CD4-positive, alpha-beta memory T cell (primary cell): ENCODE data around the gene FCN1. TPM values are rescaled to one million over a fixed set of nuclear protein-coding genes. Genes with fewer than 3 reads are reported as not detected.

Experiments
- CTCF ChIA-PET: fragments of 350-600 bp; sonication (Branson Sonifier 250); formaldehyde crosslinking; loops from one replicate; lab custom pipeline; 2021; ENCODE audit warnings: inconsistent platforms; ENCODE audit not compliant: partially characterized antibody; lab: Charles Lee
- POLR2A ChIA-PET: fragments of 350-600 bp; sonication (Branson Sonifier 250); formaldehyde crosslinking; loops from one replicate; lab custom pipeline; 2021; ENCODE audit not compliant: partially characterized antibody; lab: Charles Lee
- DNase-seq, 5 donors: peaks; one replicate each; pipeline versions ENCODE4 v3.0.0 to v3.0.0-alpha.2; 2020 to 2022; ENCODE audit warnings: mixed read lengths in 1 of 5
- H3K27ac ChIP-seq: one replicate; pipeline ENCODE4 v1.7.0; 2013; ENCODE audit warnings: low read depth, low read length
- H3K27me3 ChIP-seq: 2 replicates; pipeline ENCODE4 v1.7.0; 2013; ENCODE audit warnings: mild to moderate bottlenecking, low read length, moderate library complexity; ENCODE audit not compliant: insufficient read depth
- H3K36me3 ChIP-seq: 2 replicates; pipeline ENCODE4 v1.7.0; 2013; ENCODE audit warnings: mild to moderate bottlenecking, low read length, moderate library complexity; ENCODE audit not compliant: insufficient read depth
- H3K4me1 ChIP-seq: 2 replicates; pipeline ENCODE4 v1.7.0; 2013; ENCODE audit warnings: mild to moderate bottlenecking, low read length, moderate library complexity; ENCODE audit not compliant: insufficient read depth
- H3K4me3 ChIP-seq, 2 donors: one replicate each; pipeline ENCODE4 v1.7.0; 2013; ENCODE audit warnings: low read length in 2 of 2, mild to moderate bottlenecking in 1 of 2
- H3K9me3 ChIP-seq, 2 donors: one replicate each; pipeline ENCODE4 v1.7.0; 2013; ENCODE audit warnings: low read length in 2 of 2, control low read depth in 1 of 2; ENCODE audit not compliant: control insufficient read depth in 1 of 2
- H3K27ac Mint-ChIP-seq, 7 donors: one replicate each; pipeline ENCODE4 v1.8.0; 2020 to 2021; ENCODE audit warnings: mixed read lengths in 7 of 7, mild to moderate bottlenecking in 6 of 7, inconsistent platforms in 3 of 7, moderate library complexity in 3 of 7
- H3K27me3 Mint-ChIP-seq, 2 donors: one replicate each; pipeline ENCODE4 v1.8.0; 2020 to 2021; ENCODE audit warnings: mixed read lengths in 2 of 2
- H3K36me3 Mint-ChIP-seq, 2 donors: one replicate each; pipeline ENCODE4 v1.8.0; 2020 to 2021; ENCODE audit warnings: mixed read lengths in 2 of 2, inconsistent platforms in 1 of 2, mild to moderate bottlenecking in 1 of 2
- H3K4me1 Mint-ChIP-seq, 4 donors: one replicate each; pipeline ENCODE4 v1.8.0; 2020 to 2021; ENCODE audit warnings: mixed read lengths in 4 of 4, mild to moderate bottlenecking in 1 of 4
- H3K4me3 Mint-ChIP-seq, 8 donors: one replicate each; pipeline ENCODE4 v1.8.0; 2020 to 2021; ENCODE audit warnings: mixed read lengths in 8 of 8, mild to moderate bottlenecking in 7 of 8, moderate library complexity in 6 of 8, inconsistent platforms in 3 of 8
- H3K9me3 Mint-ChIP-seq, 8 donors: one replicate each; pipeline ENCODE4 v1.8.0; 2020 to 2021; ENCODE audit warnings: mixed read lengths in 8 of 8, mild to moderate bottlenecking in 5 of 8, inconsistent platforms in 3 of 8, moderate library complexity in 1 of 8
- intact Hi-C: fragments of 100-400 bp; cut with micrococcal nuclease; formaldehyde crosslinking; loops from one replicate; pipeline ENCODE4 v1.15.1; 2023
- polyA plus RNA-seq, 2 donors: library from polyadenylated mRNA; unstranded; fragments of 300-500 nt; fragmentation: Illumina TruSeq; gene quantifications; one replicate each; pipeline ENCODE4 v1.2.3, GENCODE V29; 2021
- total RNA-seq, 2 experiments: library from RNA; stranded (reverse); gene quantifications; one replicate each; pipeline ENCODE4 v1.2.3, GENCODE V29; 2021

FCN1 gene
- total and polyA plus RNA-seq, 4 experiments from 2014 or later, result 0.48 to 4.6 (median 2.5) TPM

DNA sequence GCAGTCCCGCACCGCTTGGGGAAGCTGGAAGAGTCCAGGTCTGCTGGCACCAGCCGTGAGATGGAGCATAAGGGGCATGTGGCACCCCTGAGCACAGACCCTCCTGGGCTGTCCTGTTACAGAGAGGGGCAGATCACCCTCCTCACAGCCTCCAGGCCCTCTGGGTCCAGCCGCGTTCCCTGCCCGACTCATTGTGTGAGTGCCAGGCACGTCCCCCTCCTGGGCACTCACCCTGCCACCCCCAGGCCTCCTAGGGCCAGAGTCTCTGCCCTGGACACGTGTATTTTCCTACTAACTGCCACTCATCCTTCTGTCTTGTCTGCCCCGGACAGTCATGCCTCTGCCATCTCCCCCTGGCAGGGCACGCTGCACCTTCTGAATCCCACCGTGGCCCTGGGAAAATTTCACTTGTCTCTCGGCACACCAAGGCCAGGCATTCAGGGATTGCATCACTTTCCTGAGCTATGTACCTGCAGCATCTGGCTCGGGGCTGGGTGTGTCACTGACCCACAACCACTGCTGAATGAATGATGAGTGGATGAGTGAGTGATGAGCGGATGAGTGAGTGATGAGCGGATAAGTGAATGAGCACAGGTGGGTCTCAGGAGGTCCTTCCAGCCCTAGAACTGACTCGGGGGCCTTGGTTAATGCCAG, 21.5 kb upstream of the FCN1 start:
- CTCF ChIA-PET, result no interaction called here
- no peak overlapping the region for H3K27ac ChIP-seq
- no peaks in the 10 kb centered on the region for H3K4me1 ChIP-seq
- H3K27me3 ChIP-seq, result no peaks in the 10 kb centered on the region
- POLR2A ChIA-PET, result no interaction called here
- no peaks in the 10 kb centered on the region for H3K36me3 ChIP-seq
- no peaks in the 10 kb centered on the region for H3K9me3 ChIP-seq
- Mint-ChIP-seq H3K9me3 (no peaks in the 10 kb centered on the region), H3K36me3 (no peaks in the 10 kb centered on the region), H3K4me1 (no peaks in the 10 kb centered on the region), H3K27ac (no peak overlapping the region), H3K27me3 (peaks cover 3 to 7% of the 10 kb centered on the region in 2 donors), H3K4me3 (no peak overlapping the region)
- no peak overlapping the region for H3K4me3 ChIP-seq
- no peak for DNase-seq
- intact Hi-C loops, result no loop called here

DNA sequence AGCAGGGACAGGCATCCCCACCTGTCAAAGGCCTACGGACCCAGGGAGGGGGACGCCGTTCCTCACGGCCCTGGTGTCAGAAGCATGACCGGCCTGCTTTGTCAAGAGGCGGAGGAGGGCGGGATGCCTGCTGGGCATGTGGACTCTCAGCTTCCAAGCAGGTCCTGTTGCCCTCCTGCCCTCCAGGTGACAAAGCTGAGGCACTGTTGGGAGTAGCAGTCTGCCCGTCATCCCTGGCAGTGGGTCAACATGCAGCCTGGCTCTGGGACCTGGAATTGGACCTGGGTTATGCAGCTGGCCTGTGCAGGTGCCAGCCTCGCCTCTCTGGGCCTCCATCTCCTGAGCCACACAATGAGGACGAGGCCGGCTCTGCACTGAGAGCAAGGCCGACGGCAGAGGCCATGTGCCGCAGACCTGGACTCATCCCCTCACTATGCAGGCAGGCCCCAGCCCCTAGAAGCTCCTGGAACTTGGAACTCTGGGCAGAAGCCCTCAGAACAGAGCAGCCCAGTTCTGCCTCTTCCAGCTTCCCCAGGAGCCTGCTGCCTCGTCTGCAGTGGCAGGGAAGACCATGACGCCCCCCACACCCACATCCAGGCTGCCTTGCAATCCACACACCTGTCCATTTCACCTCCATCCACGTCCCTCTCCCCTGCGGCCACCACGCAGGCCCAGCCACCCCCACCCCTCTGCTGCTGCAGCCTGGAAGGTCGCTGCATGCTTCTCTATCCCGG, 20.8 kb upstream of the FCN1 start:
- Histone ChIP-seq H3K9me3 (no peaks in the 10 kb centered on the region), H3K36me3 (no peaks in the 10 kb centered on the region), H3K4me3 (no peak overlapping the region), H3K27me3 (no peaks in the 10 kb centered on the region), H3K27ac (no peak overlapping the region), H3K4me1 (no peaks in the 10 kb centered on the region)
- DNase-seq, result no peak
- Mint-ChIP-seq H3K4me3 (no peak overlapping the region), H3K27ac (no peak overlapping the region), H3K27me3 (peaks cover 3 to 7% of the 10 kb centered on the region in 2 donors), H3K36me3 (no peaks in the 10 kb centered on the region), H3K4me1 (no peaks in the 10 kb centered on the region), H3K9me3 (no peaks in the 10 kb centered on the region)
- CTCF ChIA-PET, result no interaction called here
- POLR2A ChIA-PET, result no interaction called here
- intact Hi-C loops, result no loop called here

DNA sequence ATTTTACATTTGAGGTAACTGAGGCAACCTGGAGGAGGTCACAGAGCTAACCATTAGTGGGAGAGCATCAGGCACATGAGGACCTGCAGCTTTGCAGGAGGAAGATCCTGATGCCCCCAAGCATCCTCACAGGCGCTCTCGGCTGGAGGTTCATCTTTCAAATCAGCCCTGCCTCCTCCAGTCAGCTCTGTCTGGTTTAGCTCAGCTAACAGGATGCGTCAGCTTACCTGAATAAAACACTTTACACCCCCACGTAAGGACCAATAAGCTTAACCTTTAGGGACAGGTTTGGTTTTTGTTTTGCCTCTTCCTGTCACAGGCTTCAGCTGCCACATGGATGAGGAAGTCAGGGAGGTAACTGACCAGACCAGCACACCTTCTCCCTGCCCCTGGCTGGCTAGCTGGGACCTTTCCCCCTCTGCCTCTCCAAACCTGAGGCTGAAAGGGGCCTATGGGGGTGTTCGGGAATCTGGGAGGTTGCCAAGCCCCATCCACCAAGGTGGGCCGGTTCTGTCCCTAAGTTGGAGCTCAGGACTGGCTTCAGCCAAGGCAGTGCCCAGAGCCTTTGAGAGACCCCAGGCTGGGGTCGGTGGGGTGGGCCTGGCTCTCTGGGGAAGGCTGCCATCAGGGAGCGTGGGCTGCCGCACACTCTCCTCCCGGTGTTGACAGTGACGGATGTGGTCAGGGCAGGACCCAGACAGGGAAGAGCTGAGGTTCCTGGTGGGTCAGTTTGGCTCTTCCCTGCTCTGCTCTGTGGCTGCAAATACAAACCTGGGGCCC, 20.0 kb upstream of the FCN1 start:
- no peaks in the 10 kb centered on the region for H3K4me1 Mint-ChIP-seq

DNA sequence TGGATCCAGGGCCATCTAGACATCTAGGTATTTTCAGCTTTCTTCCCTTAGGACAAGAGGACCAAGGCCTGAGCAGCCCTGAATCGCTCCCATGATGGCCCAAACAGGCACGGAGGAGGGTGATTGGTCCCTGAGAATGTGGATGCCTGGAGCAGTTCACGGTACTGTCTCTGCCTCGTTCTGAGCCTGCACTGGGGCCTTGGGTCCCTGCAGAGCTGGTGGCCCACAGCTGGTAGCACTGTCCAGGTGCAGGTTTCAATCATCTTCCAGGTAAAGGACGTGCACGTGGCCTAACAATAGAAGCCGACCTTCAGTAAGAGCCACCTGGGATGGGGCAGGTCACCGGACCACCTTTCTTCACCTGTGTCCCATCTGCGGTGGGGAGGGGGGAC, 19.4 kb upstream of the FCN1 start:
- H3K27ac ChIP-seq, result no peak overlapping the region
- Mint-ChIP-seq H3K4me3 (no peak overlapping the region), H3K27ac (no peak overlapping the region), H3K27me3 (peaks cover 5 to 6% of the 10 kb centered on the region in 2 donors), H3K36me3 (no peaks in the 10 kb centered on the region), H3K4me1 (no peaks in the 10 kb centered on the region), H3K9me3 (no peaks in the 10 kb centered on the region)
- H3K36me3 ChIP-seq, result no peaks in the 10 kb centered on the region
- no peaks in the 10 kb centered on the region for H3K9me3 ChIP-seq
- POLR2A ChIA-PET, result no interaction called here
- intact Hi-C loops, result no loop called here
- no peaks in the 10 kb centered on the region for H3K27me3 ChIP-seq
- DNase-seq, result no peak
- CTCF ChIA-PET, result no interaction called here
- no peak overlapping the region for H3K4me3 ChIP-seq
- no peaks in the 10 kb centered on the region for H3K4me1 ChIP-seq

More for the DNA sequence above, 20.0 kb upstream of the FCN1 start:
- DNase-seq, result no peak
- H3K27ac ChIP-seq, result no peak overlapping the region
- H3K4me1 ChIP-seq, result no peaks in the 10 kb centered on the region
- no peaks in the 10 kb centered on the region for H3K36me3 ChIP-seq
- Mint-ChIP-seq H3K27me3 (peaks cover 3 to 5% of the 10 kb centered on the region in 2 donors), H3K4me3 (no peak overlapping the region), H3K36me3 (no peaks in the 10 kb centered on the region), H3K27ac (no peak overlapping the region), H3K9me3 (no peaks in the 10 kb centered on the region)
- H3K4me3 ChIP-seq, result no peak overlapping the region
- ChIA-PET CTCF (no interaction called here), POLR2A (no interaction called here)
- H3K27me3 ChIP-seq, result no peaks in the 10 kb centered on the region
- intact Hi-C loops, result no loop called here
- H3K9me3 ChIP-seq, result no peaks in the 10 kb centered on the region

- Mint-ChIP-seq H3K27ac (no peak overlapping the region), H3K4me3 (no peak overlapping the region), H3K36me3 (no peaks in the 10 kb centered on the region), H3K27me3 (peaks cover 7 to 8% of the 10 kb centered on the region in 2 donors), H3K9me3 (no peaks in the 10 kb centered on the region), H3K4me1 (no peaks in the 10 kb centered on the region)
- H3K4me1 ChIP-seq, result no peaks in the 10 kb centered on the region
- H3K4me3 ChIP-seq, result no peak overlapping the region
- no peak overlapping the region for H3K27ac ChIP-seq
- no peaks in the 10 kb centered on the region for H3K27me3 ChIP-seq
- intact Hi-C loops, result no loop called here
- CTCF ChIA-PET, result no interaction called here
- POLR2A ChIA-PET, result no interaction called here
- no peaks in the 10 kb centered on the region for H3K9me3 ChIP-seq
- no peaks in the 10 kb centered on the region for H3K36me3 ChIP-seq
- DNase-seq, result no peak
Observed at GRCh38 chr9:134936346-134937163, 18.8 kb upstream of the FCN1 start.

DNA sequence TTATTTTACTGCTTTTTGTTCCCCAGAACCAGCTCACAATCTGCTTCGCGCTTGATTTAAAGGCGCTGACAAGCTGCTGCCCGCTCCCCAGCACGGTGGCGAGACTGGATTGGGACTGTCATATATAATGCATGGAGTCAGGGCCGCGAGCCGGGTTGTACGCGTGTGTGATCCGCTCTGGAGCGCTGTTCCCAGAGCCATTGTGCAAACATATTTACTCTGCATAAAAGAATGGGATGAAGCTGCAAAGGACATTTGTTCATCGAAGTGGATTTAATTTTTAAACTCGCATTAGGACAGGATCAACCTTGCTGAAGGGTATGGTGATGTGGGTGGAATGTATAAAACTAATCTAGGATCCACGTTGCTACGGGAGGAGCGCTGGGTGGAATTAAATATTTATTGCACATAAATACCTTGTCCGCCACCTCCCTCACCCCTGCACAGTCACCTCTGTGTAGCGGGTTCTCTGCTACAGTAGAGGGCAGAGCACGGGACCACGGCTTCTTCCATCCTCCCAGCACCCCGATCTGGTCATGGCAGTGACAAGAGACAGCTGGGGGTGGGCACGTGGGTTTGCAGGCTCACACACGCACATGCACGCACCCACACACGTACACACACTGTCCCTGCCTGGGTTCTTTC, 18.1 kb upstream of the FCN1 start:
- H3K36me3 ChIP-seq, result no peaks in the 10 kb centered on the region
- intact Hi-C loops, result no loop called here
- CTCF ChIA-PET, result no interaction called here
- H3K27ac ChIP-seq, result no peak overlapping the region
- Mint-ChIP-seq H3K4me1 (no peaks in the 10 kb centered on the region), H3K27ac (no peak overlapping the region), H3K36me3 (no peaks in the 10 kb centered on the region), H3K4me3 (no peak overlapping the region), H3K27me3 (peaks cover 5 to 12% of the 10 kb centered on the region in 2 donors), H3K9me3 (no peaks in the 10 kb centered on the region)
- no peak overlapping the region for H3K4me3 ChIP-seq
- H3K27me3 ChIP-seq, result no peaks in the 10 kb centered on the region
- POLR2A ChIA-PET, result no interaction called here
- no peaks in the 10 kb centered on the region for H3K4me1 ChIP-seq
- DNase-seq, result no peak
- no peaks in the 10 kb centered on the region for H3K9me3 ChIP-seq
